GM19351 (cell line): ENCODE results near the gene TMEM100.
"Not testable (repeated sequence)": the region's sequence is repeated elsewhere in the genome, so short reads cannot be mapped to it uniquely, and the experiment has no call there.

ENCODE experiments used
- ATAC-seq: cut with Tn5 transposase; IDR thresholded peaks from one replicate; pipeline ENCODE4 v1.9.1; 2021; ENCODE audit warnings: mild to moderate bottlenecking, moderate library complexity; ENCODE audit not compliant: unreplicated experiment

Gene TMEM100

DNA sequence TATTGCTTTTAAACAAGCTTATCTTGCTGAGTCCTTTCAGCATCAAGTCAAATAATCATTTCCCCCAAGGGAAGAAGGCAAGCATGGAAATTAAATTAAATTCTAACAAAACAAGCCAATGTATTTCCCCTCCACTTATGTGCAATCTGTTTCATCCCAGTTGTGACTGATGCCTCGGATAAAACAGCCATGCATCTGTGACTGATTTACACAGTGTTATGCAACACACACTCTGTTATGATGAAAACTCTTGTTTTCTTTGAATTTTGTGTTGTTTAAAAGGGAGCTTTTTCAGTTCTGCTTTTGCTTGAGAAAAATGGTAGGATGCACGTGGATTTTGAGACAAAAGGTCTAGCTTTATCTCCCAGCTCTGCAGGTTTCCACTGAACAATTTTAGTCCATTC lies 32.6 kb downstream of the TMEM100 start:
- no peak for ATAC-seq

DNA sequence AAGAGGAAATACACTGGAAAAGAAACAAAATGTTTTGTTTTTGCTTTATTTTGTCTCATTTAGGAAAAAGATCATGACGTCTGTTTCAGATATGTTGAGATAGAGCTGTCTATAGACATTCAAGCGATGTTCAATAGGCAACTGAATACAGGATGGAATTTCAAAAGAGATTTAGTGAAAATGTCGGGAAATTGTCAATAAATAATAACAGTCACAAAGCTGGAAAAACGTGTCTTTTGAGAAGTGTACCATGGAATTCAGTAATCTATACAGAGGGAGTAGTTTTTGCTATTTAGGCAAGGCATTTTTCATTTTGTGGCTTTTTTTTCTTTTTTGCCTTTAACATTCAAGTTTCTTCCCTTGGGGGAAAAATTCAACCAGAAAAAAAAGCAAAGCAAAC lies 33.0 kb downstream of the TMEM100 start:
- ATAC-seq: no peak

DNA sequence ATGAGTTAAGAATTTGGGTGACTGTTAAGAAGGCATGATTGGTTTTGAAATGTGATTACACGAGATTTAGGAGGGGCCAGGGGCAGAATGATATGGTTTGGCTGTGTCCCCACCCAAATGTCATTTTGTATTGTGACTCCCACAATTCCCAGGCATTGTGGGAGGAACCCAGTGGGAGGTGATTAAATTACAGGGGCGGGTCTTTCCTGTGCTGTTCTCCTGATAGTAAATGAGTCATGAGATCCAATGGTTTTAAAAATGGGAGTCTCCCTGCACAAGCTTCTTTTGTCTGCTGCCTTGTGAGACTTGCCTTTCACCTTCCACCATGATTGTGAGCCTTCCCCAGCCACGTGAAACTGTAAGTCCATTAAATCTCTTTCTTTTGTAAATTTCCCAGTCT lies 34.6 kb downstream of the TMEM100 start:
- no peak for ATAC-seq

DNA sequence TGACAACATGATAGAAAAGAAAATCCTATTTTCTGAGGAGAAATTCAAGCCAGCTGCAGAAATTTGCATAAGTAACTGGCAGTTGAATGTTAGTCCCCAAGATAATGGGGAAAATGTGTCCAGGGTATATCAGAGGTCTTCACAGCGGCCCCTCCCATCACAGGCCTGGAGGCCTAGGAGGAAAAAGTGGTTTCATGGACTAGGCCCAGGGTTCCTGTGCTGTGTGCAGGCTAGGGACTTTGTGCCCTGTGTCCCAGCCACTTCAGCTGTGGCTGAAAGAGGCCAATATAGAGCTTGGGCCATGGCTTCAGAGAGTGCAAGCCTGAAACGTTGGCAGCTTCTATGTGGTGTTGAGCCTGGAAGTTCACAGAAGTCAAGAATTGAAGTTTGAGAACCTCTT lies 35.6 kb downstream of the TMEM100 start:
- ATAC-seq: no peak

DNA sequence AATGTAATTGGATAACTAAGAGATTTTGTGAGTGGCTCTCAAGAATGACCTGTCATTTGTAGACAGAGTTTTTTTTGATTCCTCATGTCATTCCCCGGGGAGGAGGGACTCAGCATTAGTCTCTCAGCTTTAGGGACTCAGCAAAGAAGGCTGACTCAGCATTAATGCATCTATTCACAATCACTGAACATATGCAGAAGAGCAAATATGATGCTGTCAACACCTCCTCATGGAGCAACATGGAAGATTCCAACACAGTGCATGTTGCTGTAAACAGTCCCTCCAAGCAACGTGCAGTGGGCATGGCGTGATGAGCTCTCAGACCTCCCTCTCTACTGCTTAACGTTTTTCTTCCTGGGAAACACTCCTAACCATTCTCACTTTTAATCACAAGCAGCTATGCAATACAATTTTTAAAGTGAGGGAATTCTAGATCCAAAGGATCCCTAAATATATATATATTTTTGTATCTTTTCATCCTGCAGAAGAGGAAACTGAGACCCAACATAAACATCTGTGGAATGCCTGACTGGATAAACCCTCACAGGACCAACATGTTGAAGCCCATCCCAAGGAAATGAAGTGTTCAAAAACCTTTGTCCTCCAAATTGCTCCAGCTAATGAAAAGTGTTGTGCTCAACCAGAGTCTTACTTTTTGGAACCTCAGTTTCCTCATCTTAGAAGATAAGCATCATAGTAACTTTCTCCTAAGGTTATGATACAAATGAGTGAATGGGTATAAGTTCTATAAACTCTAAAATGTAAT lies 38.9 kb downstream of the TMEM100 start:
- ATAC-seq: no peak

DNA sequence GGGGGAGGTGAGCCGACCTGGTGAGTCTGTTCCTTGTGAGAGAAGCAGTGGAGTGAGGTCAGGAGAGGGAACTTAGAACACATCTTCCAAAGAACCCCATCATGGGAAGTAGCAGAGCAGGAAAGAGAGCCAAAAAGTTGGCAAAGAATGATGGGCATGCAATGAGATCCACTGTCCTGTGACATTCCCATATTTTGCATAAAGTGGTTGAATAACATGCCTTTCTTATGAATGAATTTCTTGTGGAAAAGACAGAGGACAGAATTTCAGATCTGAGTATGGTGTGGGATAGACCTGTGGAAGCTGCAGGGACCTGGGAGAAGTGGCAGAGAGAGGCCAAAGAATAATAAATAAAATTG lies 41.3 kb downstream of the TMEM100 start:
- ATAC-seq: no peak

DNA sequence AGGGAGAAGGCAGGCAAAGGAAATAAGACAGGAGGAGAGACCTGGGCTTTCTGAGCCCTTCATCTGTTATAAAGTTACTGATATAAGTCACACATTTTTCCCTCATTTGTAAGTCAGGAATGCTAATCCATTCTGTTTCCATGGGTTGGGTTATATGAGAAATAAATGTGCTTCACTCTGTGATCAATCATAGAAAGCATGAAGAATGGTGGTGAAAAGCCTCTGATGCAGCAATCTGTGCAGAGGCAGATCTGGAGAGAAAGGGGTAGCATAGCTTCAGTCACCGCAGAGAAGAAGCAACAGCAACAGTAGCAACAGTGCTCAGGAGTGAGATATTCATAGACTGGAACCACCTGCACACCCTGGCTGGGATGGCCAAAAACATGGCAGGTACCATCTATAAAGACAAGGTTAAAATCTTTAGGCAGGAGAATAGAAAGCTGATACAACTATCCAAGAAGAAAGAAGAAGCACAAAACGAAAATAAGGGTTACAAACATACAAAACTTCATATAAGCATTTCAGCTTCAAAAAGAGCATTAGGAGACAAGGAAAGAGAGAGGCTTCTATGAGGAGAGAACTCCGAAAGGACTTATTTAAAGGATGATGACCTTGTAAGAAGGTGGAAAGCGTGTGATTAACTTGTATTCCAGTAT lies 41.9 kb downstream of the TMEM100 start:
- no peak for ATAC-seq

DNA sequence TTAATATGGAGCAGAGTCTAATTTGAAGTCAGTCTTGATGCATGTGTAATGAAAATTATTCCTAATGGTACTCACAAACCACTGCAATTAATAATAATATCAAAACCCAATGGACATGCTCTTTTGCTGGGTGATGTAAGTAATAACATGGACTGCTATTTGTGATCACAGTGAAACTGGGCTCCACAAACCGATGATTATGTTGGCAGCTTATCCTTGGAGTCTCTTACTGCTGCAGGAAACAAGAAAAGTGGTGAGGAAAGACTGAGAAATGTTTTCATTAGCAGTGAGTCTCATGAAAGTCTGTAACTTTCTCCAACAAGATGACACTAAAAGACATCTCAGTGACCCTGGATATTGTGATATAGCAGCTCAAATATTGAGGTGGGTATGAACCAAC lies 45.2 kb downstream of the TMEM100 start:
- no peak for ATAC-seq

DNA sequence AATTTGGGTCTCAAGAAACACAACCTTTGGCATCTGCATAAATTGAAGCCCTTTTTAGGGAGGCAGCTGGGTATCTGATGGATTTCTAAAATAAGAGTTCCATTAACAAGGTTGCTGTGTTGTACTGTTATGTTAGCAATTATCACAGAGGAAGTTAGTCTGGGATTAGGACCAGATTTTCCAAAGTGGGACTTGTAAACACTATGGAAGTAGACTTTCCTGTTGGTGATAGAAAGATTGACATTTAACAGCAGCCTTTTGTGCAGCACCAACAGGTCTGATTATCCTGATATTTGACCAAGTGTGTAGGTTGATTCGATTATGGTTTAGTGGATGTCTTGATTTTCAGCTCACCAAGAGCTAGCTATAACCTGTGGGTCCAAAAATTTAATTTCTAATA lies 46.4 kb downstream of the TMEM100 start:
- ATAC-seq: no peak

DNA sequence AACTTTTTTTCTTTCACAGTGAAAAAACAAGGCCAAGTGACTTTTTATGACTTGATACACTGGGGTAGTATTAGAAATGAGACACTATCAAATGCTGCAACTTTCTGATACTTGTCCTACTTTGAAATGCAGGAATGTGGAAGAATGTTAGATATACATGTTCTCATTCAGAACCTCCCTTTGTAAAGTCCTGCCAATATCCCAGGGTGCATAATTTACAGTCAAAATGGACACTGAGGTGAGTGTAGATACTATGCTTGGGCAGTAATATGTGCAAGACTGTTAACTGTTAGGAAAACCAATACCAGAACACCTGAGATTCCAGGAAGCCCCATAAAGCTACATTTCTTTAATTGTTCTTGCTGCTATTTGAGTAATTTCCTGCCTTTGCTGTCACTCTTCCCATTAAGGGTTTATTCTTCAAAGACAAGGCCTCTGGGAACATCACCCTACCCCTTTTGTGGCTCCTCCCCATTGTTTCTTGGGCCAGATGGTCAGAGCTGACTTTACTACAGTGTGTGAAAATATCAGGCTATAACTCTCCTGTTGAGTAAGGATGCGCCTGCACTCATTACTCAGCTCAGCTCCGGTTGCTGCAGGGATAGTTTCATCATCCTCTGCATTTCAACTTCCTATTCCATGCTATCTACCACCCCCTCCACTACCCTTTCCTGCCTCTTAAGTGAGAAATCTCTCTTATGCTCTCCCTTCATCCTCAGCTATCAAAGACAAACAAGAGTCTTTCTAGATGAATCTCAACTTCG lies 48.7 kb downstream of the TMEM100 start:
- no peak for ATAC-seq

DNA sequence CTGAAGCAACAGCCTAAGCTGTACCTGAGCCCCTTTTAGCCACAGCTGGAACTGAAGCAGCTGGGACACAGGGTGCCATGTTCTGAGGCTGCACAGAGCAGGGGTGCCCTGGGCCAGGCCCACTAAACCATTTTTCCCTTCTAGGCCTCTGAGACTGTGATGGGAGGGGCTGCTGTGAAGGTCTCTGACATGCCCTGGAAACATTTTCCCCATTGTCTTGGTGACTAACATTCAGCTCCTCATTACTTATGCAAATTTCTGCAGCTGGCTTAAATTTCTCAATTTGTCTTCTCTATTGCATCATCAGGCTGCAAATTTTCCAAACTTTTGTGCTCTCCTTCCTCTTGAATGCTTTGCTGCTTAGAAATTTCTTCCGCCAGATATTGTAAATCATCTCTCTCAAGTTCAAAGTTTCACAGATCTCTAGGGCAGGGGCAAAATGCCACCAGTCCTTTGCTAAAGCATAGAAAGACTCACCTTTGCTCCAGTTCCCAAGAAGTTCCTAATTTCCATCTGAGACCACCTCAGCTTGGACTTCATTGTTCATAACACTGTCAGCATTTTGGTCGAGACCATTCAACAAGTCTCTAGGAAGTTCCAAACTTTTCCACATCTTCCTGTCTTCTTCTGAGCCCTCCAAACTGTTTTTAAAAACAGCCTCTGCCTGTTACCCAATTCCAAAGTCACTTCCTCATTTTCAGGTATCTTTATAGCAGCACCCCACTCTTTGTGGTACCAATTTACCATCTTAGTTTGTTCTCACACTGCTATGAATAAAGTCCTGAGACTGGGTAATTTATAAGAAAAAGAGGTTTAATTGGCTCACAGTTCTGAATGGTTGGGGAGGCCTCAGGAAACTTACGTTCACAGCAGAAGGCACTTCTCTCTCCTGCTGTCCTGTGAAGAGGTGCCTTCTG lies 49.8 kb downstream of the TMEM100 start:
- no peak for ATAC-seq

DNA sequence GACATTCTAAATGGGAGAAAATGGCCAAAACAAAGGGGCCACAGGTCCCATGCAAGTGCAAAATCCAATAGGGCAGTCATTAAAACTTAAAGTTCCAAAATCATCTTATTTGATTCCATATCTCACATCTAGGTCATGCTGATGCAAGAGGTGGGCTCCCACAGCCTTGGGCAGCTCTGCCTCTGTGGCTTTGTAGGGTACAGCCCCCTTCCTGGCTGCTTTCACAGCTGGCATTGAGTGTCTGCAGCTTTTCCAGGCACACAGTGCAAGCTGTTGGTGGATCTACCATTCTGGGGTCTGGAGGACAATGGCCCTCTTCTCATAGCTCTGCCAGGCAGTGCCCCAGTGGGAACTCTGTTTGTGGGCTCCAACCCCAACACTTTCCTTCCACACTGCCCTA lies 50.7 kb downstream of the TMEM100 start:
- ATAC-seq: not testable (repeated sequence)
